ENCODE results near the gene TMEM45A. TPM values are rescaled to one million over a fixed set of nuclear protein-coding genes. Genes with fewer than 3 reads are reported as not detected.

The TMEM45A gene
- total RNA-seq, 1 experiment from 2014 or later: 10.1 TPM

- no peak overlapping the region for H3K14ac ChIP-seq (ENCODE audit: insufficient read depth, low read length)
- H3K56ac ChIP-seq (ENCODE audit: insufficient read length, low read depth, low read length): no peak overlapping the region
- TF ChIP-seq, protein P1, sequence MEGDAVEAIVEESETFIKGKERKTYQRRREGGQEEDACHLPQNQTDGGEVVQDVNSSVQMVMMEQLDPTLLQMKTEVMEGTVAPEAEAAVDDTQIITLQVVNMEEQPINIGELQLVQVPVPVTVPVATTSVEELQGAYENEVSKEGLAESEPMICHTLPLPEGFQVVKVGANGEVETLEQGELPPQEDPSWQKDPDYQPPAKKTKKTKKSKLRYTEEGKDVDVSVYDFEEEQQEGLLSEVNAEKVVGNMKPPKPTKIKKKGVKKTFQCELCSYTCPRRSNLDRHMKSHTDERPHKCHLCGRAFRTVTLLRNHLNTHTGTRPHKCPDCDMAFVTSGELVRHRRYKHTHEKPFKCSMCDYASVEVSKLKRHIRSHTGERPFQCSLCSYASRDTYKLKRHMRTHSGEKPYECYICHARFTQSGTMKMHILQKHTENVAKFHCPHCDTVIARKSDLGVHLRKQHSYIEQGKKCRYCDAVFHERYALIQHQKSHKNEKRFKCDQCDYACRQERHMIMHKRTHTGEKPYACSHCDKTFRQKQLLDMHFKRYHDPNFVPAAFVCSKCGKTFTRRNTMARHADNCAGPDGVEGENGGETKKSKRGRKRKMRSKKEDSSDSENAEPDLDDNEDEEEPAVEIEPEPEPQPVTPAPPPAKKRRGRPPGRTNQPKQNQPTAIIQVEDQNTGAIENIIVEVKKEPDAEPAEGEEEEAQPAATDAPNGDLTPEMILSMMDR (conservative IDR thresholded peaks at IDR 0.05): no peak
- H3K4ac ChIP-seq (ENCODE audit: low read depth, low read length): no peak overlapping the region
- no peak overlapping the region for H2BK20ac ChIP-seq (ENCODE audit: low read depth, low read length, poor library complexity, severe bottlenecking)
- H3K27ac ChIP-seq (ENCODE audit: insufficient read length, low read depth, low read length): no peak overlapping the region
- no peak overlapping the region for H3K18ac ChIP-seq (ENCODE audit: insufficient read length, low read depth, low read length)
- H3K4me1 Mint-ChIP-seq: peaks cover 0 to 2% of the 10 kb centered on the region in 2 experiments; a peak in 1 of 4 replicates
- H2BK15ac ChIP-seq (ENCODE audit: low read depth, low read length): no peak overlapping the region
- no CpG with 5 or more reads among the region's 1 CpG for WGBS (ENCODE audit: extremely low coverage, insufficient read length, low lambda C conversion rate)
- H3K79me2 ChIP-seq (ENCODE audit: insufficient read depth, low read length): no peaks in the 10 kb centered on the region
- H3K9ac ChIP-seq (ENCODE audit: extremely low read depth, insufficient read length, low read length): no peak overlapping the region
- no peaks in the 10 kb centered on the region for H3K27me3 Mint-ChIP-seq (ENCODE audit: low read depth)
- no peak overlapping the region for H3K4me3 Mint-ChIP-seq
- no peaks in the 10 kb centered on the region for H4K20me1 ChIP-seq (ENCODE audit: control insufficient read depth, insufficient read depth, insufficient read length)
- H3K79me1 ChIP-seq (ENCODE audit: insufficient read depth, low read depth, low read length, poor library complexity, severe bottlenecking): no peaks in the 10 kb centered on the region
- DNase-seq: no peak
- no peak overlapping the region for H2BK5ac ChIP-seq (ENCODE audit: insufficient read length, low read length)
- peaks cover 0 to 6% (median 0%) of the 10 kb centered on the region in 3 experiments; a peak in 1 of 7 replicates for H3K36me3 Mint-ChIP-seq (ENCODE audit: insufficient read depth in 1 of 3, low read depth in 3 of 3)
- no peaks in the 10 kb centered on the region; a peak in 1 of 5 replicates for H3K9me3 Mint-ChIP-seq
- H3K27ac Mint-ChIP-seq: no peak overlapping the region
- H2BK12ac ChIP-seq (ENCODE audit: insufficient read length, low read depth, low read length): no peak overlapping the region
- H3K4me2 ChIP-seq (ENCODE audit: insufficient read depth, insufficient read length, low read length): no peak overlapping the region
- H3K23ac ChIP-seq (ENCODE audit: insufficient read length, low read depth, low read length): no peak overlapping the region
- no peaks in the 10 kb centered on the region for H3K4me1 ChIP-seq (ENCODE audit: insufficient read depth, low read length)
- H3K23me2 ChIP-seq (ENCODE audit: insufficient read length, low read depth, low read length, poor library complexity, severe bottlenecking): no peaks in the 10 kb centered on the region
- H4K91ac ChIP-seq (ENCODE audit: insufficient read length, low read depth, low read length): no peak overlapping the region
- no peak overlapping the region for H2AK5ac ChIP-seq (ENCODE audit: insufficient read length, low read length)
- no peak overlapping the region for H3T11ph ChIP-seq (ENCODE audit: low read length)
- H3K27me3 ChIP-seq (ENCODE audit: insufficient read depth, low read length): no peaks in the 10 kb centered on the region
- H4K8ac ChIP-seq (replicated peaks; ENCODE audit: insufficient read length, low read depth, low read length): no peak overlapping the region
- H4K5ac ChIP-seq (ENCODE audit: insufficient read length, low read depth, low read length): no peak overlapping the region
- no peaks in the 10 kb centered on the region for H3K9me3 ChIP-seq (ENCODE audit: control insufficient read depth, low read depth, low read length)
- no peak overlapping the region for H2BK120ac ChIP-seq (ENCODE audit: low read depth, low read length, poor library complexity, severe bottlenecking)
- no peak overlapping the region for H2AFZ ChIP-seq (ENCODE audit: low read length)
Measured at GRCh38 chr3:100527347-100527735, 34.9 kb downstream of the TMEM45A start.
